ENCODE results near the gene RNASE1.
"Not testable (repeated sequence)": the region's sequence is repeated elsewhere in the genome, so short reads cannot be mapped to it uniquely, and the experiment has no call there.

Gene RNASE1

GRCh38 chr14:20774258-20774824 lies 28.3 kb downstream of the RNASE1 start:
- no peak for FAIRE-seq
- no peak for DNase-seq (ENCODE audit: low spot score)

GRCh38 chr14:20772650-20773049 lies 30.0 kb downstream of the RNASE1 start:
- FAIRE-seq (no peak), DNase-seq (ENCODE audit: low spot score) (no peak)

GRCh38 chr14:20769421-20769820 lies 33.2 kb downstream of the RNASE1 start:
- FAIRE-seq (no peak), DNase-seq (ENCODE audit: low spot score) (no peak)

- no peak for FAIRE-seq
- DNase-seq (ENCODE audit: low spot score), result no peak
These were observed 34.1 kb downstream of the RNASE1 start for GRCh38 chr14:20768593-20768892.

- no peak for FAIRE-seq
- DNase-seq (ENCODE audit: low spot score), result peak; percentile 21
These were observed 41.7 kb downstream of the RNASE1 start for GRCh38 chr14:20760950-20761349.

GRCh38 chr14:20759465-20759864 lies 43.2 kb downstream of the RNASE1 start:
- DNase-seq (ENCODE audit: low spot score); FAIRE-seq: not testable (repeated sequence)

- FAIRE-seq (no peak), DNase-seq (ENCODE audit: low spot score) (no peak)
These were observed 44.7 kb downstream of the RNASE1 start for GRCh38 chr14:20757965-20758364.

GRCh38 chr14:20755037-20755436 lies 47.6 kb downstream of the RNASE1 start:
- DNase-seq (ENCODE audit: low spot score) (no peak), FAIRE-seq (no peak)

- DNase-seq (ENCODE audit: low spot score) (no peak), FAIRE-seq (no peak)
These were observed 48.3 kb downstream of the RNASE1 start for GRCh38 chr14:20754308-20754707.

GRCh38 chr14:20751963-20752562 lies 50.6 kb downstream of the RNASE1 start:
- DNase-seq (ENCODE audit: low spot score), result no peak
- FAIRE-seq, result no peak

Data from urothelium cell line (cell line).